NCI-H2196 treated with DMSO at 0.1 percent for 48 hours (cell line): ENCODE data around the gene SLC12A8.

Experiments
- DNase-seq: peaks from one replicate; lab custom pipeline; 2025; ENCODE audit not compliant: unreplicated experiment; lab: John Stamatoyannopoulos, UW

SLC12A8 gene

DNA sequence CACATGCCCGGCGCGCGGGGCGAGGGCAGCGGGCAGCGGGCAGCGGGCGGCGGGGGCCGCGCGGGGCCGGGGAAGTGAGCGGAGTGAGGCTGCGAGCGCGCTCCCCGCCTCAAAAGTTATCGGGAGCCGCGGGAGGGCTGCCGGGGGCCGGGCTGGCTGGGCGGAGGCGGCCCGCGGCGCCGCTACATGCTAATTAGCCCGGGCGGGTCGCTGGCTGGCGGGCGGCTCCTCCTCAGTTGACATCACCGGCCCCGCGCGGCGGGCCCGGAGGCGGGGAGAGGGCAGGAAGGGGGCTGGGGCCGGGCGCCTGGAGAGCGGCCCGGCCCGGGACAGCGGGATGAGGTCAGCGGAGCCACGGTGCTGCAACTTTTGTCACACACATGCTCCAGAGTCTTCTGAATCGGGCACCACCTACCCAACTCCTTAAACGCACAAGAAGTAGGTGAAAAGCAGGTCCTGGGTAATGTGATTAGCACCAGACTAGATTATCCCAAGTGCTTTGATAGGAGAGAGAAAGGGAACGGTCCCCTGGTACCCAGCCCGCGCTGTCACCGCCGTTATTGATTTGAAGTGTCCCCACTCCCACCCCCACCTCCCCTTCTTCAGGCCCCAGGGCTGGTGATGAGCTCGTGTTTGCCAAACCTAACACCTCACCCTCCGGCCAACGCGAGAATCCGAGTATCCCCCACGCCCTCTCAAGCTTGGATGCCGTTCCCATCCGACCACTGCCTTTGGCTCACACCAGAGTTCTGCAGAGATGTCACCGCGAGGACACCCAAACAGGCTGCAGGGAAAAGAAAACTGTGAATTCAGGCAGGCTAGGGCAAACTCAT is 156.4 kb downstream of the SLC12A8 start, which contains the start of gene HEG1:
TSS of gene HEG1 (minus strand) at position 85 of the 833 bp plus-strand sequence. CDS start 107 bp downstream, outside the sequence.
- DNase-seq: peak; percentile 37

DNA sequence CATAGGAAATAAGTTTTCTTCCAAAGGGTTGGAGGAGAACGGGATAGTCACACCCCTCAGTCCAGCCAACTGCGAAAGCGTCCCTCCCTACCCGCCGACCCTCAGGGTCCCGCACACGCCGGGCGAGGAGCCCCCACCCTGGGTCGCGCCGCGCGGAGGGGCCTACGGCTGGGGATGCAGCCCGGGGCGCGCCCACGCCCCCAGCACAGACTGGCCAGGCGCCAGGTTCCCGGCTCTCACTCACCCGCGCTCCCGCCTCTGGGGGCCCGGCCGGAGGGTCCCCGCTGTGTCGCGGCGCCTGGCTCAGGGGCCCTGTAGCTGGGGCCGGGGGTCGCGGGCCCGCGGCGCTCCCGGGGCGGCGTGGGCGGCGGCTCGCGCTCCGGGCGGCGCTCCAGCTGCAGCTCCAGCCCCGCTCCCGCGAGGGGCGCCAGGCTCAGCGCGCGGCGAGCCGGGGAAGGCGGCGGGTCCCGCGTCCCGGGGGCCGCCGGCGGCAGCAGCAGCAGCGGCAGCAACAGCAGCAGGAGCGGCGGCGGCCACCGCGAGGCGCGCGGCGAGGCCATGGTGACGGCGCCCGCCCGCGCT is 157.1 kb downstream of the SLC12A8 start:
- no peak for DNase-seq

DNA sequence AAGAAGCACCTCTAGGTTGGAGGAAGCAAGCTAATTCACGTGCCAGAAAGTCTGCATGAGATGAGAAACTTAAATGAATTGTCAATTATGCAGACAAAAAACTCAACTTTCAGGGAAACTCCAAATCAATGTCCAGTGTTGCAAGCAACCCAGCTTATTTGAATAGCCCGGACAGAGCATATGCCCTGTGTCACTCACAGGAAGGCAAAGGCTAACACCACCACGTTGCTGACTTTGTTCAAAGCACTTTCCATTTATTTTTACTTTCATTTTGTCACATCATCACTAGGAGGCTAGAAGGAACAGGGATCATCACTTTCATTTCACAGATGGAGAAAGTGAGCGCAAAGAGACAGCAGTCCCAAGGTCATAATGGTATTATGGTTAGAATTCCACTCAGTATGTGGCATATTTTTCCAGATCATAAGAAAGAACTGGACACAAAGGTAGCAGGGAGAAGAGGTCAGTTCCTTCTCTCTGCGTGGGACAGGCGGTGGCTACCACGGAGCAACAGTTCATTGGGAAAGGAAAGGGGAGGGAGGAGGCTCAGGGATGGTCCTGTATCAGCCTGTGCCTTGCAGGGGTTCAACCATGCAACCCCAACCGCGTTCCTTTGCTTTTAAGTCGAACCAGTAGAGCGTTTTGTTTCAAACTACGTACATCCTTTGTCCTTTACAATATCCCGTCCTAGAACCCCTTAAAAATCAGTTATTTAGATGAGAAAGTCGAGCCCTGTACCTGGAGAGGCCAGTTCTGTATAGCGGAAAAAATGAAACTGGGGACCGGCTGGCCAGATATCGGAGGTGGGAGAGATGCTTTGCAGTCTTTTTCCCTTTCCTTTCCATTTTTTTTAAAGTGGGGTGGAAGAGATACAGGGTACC is 157.9 kb downstream of the SLC12A8 start:
- no peak for DNase-seq

DNA sequence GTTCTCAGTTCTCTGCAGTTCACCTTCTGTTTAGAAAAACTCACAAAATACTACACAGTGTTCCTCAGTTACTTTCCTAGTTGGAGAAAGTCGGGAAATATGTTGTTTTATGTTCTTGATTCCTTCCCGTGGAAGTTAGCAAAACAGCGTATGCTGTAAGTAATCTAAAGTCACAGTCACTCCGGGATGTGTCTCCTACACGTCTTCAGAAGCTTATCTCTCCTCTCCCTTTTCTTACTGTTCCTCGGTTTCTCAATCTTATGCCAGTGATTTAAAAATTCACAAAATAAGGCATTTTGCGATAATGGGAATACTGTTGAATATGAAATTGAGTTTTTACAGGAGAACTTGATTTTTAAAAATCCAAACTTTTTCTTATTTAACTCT is 158.5 kb downstream of the SLC12A8 start:
- DNase-seq: no peak

DNA sequence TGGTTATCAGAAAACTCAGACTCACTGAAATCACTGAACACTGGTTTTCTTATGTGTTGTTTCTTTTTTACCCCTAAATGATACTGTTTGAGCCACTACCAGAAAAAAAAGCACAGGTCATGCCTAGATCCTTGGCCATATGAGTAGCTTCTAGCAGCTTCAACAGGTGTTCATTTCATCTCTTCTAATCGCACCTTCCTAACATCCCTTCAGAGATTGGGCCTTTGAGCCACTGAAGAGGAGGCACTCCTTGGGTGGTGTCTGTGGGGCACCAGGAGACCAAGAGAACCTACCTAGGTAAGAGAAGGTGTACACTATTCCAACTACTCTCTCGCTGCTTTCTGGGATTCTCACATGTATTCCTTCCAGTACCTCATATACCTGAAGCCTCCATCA is 159.2 kb downstream of the SLC12A8 start:
- DNase-seq: no peak

DNA sequence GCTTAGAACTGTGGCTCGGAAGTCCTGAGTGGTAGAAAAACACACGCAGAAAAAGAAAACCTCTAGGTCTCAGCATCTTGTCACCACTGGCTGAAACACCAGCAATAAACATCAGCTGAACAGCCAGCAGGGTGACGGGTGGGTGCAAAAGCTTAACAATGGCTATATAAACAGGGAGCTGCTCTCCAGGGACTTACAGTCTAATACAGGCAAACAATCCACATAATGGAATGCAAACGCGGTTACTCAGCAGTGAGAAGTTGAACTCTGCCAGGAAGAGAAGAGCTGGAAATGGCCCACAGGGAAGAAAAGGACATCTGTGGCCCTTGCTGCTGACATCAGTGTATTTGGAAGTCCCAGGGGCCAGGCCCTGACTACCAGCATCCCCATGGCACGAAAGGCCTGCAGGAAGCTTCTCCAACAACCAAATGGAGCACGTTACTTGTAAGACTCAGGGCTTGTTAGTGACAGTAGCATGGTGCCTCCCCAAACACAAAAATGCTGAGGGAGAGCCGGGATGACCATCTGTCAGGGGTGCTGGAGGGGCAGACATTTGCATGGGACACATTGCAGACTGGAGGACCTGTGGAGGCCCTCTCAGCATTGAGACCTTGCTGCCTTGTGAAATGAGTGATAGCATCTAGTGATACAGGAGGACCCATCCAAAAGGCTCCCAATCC is 159.8 kb downstream of the SLC12A8 start:
- DNase-seq: no peak

DNA sequence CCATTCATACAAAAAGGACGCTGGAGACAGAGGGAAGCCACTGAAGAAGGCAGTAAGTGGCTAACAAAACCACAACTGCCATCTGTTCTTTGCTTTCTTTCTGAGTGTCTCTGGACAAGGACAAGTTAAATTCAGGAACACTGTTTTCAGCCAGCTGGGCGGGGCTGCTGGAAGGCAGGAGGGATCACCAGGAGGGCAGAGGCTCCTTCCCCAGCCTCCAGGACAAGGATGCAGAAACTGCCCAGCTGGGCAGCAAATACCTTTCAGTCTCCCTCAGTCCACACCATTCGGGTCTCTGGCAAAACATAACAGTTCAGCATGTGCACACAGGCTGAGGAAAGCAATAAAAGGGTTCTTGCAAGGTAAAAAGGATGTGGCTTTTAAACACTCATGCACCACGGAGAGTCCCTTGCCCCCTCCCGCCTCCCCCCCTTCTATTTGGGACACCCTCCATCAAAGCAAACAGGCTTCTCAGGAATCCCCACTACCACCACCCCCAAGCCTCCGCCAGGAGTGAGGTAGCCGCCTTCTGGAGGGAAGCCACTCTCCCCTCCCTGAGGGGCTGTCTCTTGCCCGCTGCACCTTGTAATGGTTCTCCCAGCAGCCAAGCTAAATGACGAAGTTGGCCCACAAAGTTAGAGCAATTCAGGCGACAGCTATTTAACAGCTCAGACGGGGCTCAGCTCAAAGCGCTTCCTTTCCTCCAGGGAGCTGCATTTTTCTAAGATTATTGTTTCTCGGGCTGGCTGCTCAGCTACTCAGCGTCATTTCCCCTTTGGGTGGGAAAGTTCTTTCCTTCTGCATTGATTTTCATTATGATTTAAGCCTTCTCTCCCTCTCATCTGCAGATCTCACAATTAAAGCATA is 160.6 kb downstream of the SLC12A8 start:
- no peak for DNase-seq

DNA sequence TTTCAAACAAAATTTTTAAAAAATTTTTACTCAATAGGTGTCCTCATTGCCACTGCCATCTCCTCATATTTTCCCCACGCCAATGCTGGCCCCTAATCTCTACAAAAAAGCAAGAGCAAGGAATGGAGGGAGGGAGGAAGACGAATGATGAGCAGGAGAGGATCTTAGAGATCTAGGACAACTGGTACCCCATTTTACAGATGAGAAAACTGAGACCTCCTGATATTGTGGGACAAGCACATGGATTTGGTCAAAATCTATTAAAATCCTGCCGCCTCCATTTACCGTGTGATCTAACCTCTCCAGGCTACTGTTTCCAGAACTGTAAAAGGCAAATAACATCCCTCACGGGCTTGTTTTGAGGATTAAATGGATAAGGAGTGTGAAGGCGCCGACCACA is 161.3 kb downstream of the SLC12A8 start:
- DNase-seq: no peak

DNA sequence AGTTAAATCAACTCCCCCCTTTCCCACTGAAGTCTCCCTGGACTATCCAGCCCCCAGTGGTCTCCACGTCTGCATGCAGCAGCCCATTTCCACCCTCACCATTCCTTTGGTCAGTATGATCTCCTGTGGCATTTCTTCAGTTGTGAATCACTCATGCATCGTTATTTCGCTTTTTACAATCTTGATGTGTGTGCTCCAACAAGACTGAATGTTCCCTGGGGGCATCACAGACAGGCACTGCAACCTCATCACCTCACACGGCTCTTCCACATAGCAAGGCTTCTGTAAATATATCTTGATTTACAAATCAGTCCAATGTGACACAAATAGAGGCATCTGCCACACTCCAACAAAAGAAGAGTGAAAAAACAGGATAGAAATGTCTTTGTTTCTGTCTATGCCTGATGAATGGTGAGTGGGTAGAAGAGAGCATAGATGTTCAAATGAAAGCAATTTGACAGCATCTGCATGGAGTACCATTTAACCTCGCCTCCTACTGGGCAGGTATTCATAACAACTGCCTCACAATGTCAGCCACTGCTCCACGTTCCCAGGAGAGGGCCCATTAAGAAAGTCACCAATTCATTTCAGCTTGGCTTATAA is 162.0 kb downstream of the SLC12A8 start:
- DNase-seq: no peak

DNA sequence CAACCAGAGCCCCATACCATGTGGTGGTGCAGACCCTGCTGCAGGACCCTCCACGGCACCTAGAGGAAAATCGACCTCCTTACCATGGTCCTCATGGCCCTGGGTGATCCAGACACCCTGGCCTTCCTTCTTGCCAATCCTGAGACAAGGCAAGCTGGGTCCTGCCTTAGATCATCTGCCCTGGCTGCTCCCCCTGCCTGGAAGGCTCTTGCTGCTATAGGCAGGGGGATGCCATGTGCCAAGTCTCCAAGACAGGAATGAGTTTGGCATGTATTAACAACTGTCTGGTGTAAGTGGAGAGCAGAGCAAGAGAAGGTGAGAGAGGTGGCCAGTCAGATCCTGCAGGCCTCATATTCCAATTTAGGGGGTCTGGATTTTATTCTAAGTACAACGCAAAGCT is 164.3 kb downstream of the SLC12A8 start:
- no peak for DNase-seq

DNA sequence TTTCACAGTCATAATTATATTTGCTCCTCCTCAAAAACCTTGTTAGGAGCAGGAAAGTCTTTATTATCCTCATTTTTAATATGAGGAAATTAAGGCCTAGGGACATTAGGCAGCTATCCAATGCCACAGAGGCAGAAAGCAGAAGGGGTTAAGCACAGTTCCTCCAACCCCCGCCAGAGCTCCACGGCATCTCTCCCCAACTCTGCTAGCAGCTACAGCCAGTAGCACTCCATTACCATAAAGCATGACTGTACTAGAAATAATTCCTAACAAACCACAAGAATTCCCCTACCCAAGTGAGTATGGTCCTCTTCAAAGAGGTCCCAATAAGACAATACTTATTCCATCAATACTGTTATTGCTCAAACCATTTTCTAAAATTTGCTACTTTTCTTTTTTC is 166.6 kb downstream of the SLC12A8 start:
- DNase-seq: no peak

DNA sequence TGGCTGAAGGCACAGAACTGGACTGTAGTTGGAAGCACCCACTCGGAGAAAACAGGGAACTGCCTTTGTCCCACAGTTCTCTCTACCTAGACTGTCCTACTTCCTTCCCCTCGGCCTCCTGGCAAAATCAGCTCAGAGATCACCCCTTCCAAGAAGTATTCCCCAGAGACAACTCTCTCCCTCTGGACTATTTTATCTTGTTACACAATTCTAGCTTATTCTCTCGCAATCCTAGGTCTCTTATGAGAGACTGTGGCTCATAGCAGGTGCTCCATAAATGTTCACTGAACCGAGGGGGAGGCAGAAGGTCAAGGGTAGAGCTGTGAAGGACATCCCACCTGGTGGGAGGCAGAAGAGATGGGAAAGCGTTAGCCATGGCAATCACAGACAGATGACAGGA is 167.4 kb downstream of the SLC12A8 start:
- DNase-seq: no peak

DNA sequence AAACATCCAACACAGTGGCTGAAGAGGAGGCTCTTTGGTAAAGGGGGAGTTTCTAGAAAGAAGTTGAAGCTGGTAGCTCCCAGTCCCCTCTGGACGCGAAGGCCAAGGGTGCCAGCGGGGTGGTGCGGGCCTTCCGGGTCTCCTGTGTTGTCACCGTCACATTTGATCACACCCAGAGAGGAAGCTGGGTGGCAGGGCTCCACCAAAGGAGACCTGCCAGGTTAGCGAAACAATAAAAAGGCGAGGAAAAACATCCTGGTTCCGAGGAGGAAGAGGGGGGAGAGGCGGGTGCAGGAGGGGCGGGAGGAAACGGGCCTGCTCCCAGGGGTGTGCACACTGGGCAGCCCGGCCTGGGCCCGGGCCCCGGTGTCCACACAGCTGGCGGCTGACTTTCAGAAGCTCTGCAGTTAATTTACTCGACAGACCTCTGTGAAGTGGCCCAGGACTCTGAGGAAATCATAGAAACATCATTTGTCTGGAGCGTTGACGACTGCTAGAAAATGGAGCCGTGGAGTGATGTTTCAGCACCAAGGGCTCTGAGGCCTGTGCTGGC is 168.9 kb downstream of the SLC12A8 start:
- DNase-seq: no peak

DNA sequence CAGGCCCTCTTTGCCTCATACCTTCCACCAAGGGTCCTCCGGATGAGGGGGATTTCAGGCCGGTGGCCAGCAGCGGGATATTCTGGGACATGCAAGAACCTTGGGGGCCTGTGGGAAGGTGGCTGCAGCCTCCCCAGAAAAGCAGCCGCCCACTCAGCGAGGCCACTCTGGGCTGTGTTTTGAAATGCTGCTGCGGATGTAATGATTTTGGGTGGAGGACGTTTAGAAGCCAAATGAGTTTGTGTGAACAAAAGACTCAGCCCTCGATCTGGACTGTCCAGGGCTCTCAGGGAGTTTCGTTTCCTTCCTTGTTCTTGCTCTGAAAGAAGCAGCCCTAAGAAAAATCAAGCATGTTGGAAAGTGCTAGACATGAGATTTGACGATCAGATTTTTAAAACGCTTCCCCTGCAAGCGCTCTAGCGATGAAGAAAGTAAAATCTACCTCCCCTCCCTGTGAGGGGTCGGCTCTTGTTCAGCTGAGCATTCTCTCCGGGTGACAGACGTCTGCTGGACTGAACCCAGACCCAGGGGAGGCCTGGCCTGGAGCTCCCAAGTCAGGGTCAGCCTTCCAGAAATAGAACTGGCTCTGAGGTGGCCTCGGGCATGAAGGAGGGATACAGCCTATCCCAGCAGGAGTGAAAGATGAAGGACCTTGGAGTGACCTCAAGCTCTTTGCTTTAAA is 169.7 kb downstream of the SLC12A8 start:
- no peak for DNase-seq

DNA sequence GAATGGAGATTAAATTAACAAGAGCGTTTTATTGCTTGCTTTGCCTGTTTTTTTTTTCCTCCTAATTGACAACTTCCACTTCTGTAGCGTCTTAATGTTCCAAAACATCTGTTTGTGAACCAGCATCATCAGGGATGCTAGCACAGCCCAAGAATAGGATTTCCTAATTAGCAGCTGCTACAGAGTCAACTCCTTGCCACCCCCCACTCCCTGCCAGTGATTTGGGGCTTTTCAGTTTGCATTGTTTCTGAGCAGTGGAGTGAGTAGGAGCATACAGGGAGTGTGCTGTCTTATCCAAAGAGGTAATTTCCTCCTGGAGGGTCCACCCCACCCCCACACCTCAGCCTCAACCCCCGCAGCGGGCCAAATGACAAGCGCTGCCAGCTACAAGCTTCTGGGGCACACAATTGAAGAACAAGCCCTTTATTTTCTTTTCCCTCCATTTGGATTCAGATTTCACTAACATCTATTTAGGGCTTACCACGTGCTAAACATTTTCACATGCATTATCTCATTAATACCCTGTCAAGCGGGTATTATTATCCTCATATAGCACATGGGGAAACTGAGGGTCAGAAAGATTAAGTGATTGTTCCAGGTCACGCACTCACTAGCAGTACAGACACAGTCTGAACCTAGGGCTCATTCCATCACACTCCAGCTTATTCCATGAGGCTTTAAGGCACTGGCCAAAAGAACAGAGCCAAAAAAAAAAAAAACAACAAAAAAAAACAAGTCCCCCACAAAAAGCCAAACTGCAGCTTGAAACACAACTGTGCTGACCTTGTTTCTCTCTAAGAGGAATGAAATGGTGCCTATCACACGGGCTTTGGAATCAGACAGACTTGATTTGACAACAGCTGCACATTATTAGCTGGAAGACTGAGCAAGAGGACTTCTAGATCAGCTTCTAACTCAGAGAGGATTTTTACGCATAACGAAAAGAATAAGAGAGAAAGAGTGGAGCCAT is 173.1 kb downstream of the SLC12A8 start:
- DNase-seq: no peak

DNA sequence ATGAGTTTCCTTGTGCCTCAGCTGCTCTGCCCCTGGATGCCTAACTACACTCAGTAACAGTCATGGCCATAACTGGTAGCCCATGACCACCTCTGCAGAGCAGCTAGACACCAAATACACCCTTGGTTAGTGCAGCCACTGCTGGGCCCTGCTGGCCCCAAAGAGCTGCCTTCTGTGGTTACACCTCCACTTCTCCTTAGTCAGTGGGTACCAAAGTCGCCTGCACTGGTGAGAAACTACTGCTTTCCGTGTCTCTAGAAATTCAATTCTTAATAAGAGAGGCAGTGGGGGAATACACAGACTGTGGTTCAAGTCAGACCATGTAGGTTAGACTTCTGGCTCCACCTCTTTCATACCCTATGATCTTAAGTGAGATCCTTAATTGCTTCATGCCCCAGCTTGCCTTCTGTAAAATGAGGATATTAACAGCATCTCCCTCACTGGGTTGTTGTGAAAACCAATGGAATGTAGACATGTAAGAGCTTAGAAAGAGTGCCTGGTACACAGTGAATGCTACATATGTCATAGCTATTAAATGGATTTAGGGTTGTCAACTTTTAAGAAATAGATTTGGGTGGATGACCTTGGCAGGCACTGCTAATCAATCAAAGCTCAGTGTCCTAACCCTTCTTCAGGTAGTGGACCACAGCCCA is 174.9 kb downstream of the SLC12A8 start:
- DNase-seq: no peak

DNA sequence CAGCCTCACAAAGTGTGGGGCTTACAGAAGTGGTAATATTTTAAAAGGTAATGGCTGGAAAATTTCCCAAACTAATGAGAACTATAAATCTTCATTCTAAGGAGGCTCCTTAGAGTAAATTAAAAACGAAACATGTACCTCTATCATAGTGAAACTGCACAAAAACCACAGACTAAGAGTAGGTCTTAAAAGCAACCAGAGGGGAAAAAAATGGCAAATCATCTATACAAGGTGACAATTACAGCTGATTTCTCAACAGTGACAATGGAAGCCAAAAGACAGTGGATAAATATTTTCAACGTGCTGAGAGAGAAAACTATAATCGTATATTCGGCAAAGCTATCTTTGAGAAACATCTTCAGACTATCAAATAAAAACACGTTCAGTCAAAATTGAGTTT is 177.3 kb downstream of the SLC12A8 start:
- no peak for DNase-seq
